K562 (cell line): ENCODE results near the gene UROS. TPM values are rescaled to one million over a fixed set of nuclear protein-coding genes. Genes with fewer than 3 reads are reported as not detected.

Experiments
- ZNF311 ChIP-seq: fragments of 250-450 bp; sonication (Bioruptor Pico); IDR thresholded peaks from 2 replicates; pipeline ENCODE4 v1.4.0; 2020; ENCODE audit warnings: mild to moderate bottlenecking, moderate library complexity
- polyA plus RNA-seq, 8 experiments: library from polyadenylated mRNA; depleted of rRNA in 4 of 8; stranded (reverse) in 5 of 8; unstranded in 3 of 8; fragments of >200 nt; fragmentation: Nextera tagmentation in 2 of 8; fragmentation: Illumina TruSeq in 1 of 8; extraction: Ambion mirVana in 2 of 8; extraction: Trizol in 1 of 8; gene quantifications; 2 replicates each; pipeline versions ENCODE4 v1.2.1 to v1.2.3, GENCODE V29; 2011 to 2014; ENCODE audit warnings: inconsistent platforms in 1 of 8, missing spikeins in 1 of 8
- total RNA-seq, 7 experiments: library from RNA; depleted of rRNA in 6 of 7; stranded (reverse); fragments of >200 nt in 6 of 7; fragmentation: Illumina TruSeq in 2 of 7; extraction: Trizol in 2 of 7; gene quantifications; 2 replicates each; pipeline versions ENCODE4 v1.2.1 to v1.2.3, GENCODE V29; 2011 to 2021; ENCODE audit warnings: low replicate concordance in 1 of 7
- TF ChIP-seq, protein P1 (sequence below): sonication (generic); formaldehyde crosslinking; IDR thresholded peaks from 2 replicates; pipeline ENCODE4 v1.8.1; 2023; ENCODE audit warnings: missing genetic modification reagents, mild to moderate bottlenecking, borderline replicate concordance

Gene UROS
- total and polyA plus RNA-seq, 9 of the 15 experiments (the other 6 are each of a cell fraction or from before 2014, with no cell fraction given) = 6.4 to 39.1 (median 32.3) TPM

GRCh38 chr10:125792342-125793300 is 30.4 kb downstream of the UROS start (continued):
- no peak for TF ChIP-seq ZNF311 (CRISPR knock-in tag)
- TF ChIP-seq, protein P1, sequence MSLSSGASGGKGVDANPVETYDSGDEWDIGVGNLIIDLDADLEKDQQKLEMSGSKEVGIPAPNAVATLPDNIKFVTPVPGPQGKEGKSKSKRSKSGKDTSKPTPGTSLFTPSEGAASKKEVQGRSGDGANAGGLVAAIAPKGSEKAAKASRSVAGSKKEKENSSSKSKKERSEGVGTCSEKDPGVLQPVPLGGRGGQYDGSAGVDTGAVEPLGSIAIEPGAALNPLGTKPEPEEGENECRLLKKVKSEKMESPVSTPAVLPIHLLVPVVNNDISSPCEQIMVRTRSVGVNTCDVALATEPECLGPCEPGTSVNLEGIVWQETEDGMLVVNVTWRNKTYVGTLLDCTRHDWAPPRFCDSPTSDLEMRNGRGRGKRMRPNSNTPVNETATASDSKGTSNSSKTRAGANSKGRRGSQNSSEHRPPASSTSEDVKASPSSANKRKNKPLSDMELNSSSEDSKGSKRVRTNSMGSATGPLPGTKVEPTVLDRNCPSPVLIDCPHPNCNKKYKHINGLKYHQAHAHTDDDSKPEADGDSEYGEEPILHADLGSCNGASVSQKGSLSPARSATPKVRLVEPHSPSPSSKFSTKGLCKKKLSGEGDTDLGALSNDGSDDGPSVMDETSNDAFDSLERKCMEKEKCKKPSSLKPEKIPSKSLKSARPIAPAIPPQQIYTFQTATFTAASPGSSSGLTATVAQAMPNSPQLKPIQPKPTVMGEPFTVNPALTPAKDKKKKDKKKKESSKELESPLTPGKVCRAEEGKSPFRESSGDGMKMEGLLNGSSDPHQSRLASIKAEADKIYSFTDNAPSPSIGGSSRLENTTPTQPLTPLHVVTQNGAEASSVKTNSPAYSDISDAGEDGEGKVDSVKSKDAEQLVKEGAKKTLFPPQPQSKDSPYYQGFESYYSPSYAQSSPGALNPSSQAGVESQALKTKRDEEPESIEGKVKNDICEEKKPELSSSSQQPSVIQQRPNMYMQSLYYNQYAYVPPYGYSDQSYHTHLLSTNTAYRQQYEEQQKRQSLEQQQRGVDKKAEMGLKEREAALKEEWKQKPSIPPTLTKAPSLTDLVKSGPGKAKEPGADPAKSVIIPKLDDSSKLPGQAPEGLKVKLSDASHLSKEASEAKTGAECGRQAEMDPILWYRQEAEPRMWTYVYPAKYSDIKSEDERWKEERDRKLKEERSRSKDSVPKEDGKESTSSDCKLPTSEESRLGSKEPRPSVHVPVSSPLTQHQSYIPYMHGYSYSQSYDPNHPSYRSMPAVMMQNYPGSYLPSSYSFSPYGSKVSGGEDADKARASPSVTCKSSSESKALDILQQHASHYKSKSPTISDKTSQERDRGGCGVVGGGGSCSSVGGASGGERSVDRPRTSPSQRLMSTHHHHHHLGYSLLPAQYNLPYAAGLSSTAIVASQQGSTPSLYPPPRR (CRISPR knock-in tag) = no peak
